AG09319 (cell line): Measurements from ENCODE around the gene CDH16.

Experiments
- DNase-seq: peaks from one replicate; pipeline ENCODE4 v3.0.0-alpha.2; 2010; ENCODE audit warnings: low read depth; ENCODE audit errors: extremely low read depth
- CTCF ChIP-seq: IDR thresholded peaks from 2 replicates; pipeline ENCODE4 v1.5.1; 2011; ENCODE audit warnings: low read depth, mild to moderate bottlenecking, inconsistent platforms, low read length, moderate library complexity

Gene CDH16

GRCh38 chr16:66881964-66882508, 36.6 kb downstream of the CDH16 start:
- TF ChIP-seq CTCF, result no peak
- no peak for DNase-seq

- no peak for TF ChIP-seq CTCF
- DNase-seq, result no peak
Measured at GRCh38 chr16:66881560-66881959, 37.1 kb downstream of the CDH16 start.

- TF ChIP-seq CTCF, result no peak
- no peak for DNase-seq
Measured at GRCh38 chr16:66881014-66881417, 37.7 kb downstream of the CDH16 start.

- DNase-seq, result peak; percentile 88
- no peak for TF ChIP-seq CTCF
Measured at GRCh38 chr16:66880288-66881013, 38.2 kb downstream of the CDH16 start, which contains the start of gene PDP2. PDP2 (plus strand) TSS chr16:66880515; CDS start chr16:66884285, 3,770 bp downstream.

GRCh38 chr16:66878067-66878466, 40.6 kb downstream of the CDH16 start:
- no peak for TF ChIP-seq CTCF
- DNase-seq, result no peak

GRCh38 chr16:66874079-66874775, 44.5 kb downstream of the CDH16 start:
- no peak for DNase-seq
- TF ChIP-seq CTCF, result no peak

GRCh38 chr16:66873685-66874055, 45.0 kb downstream of the CDH16 start:
- no peak for DNase-seq
- TF ChIP-seq CTCF, result no peak
